Measurements from ENCODE around the gene ABTB2.

DNA sequence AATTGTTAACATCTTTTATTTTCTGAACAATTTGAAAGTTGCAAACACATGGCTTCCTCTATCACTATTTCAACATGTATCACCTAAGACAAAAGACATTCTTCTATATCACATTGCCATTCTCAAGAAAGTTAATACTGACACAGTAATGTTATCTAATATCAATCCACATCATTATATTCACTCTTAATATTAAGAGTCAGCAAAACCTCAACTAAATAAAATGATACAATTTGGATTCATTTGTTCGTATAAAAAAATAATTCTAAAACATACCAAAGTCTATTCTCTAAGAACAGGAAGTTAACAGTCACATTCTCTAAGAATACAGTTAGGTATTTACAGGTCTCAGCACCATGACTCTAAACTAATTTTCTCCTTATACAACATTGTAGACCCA lies 52.0 kb downstream of the ABTB2 start:
- TF ChIP-seq REST (IDR thresholded peaks at IDR 0.05; ENCODE audit: low read depth, low read length): no peak
- TF ChIP-seq CTCF (IDR thresholded peaks at IDR 0.05 in 2 of 3, conservative IDR thresholded peaks at IDR 0.05 in 1 of 3; ENCODE audit: control insufficient read depth in 2 of 3, extremely low read depth in 1 of 3, insufficient read depth in 1 of 3, low read depth in 3 of 3, low read length in 3 of 3): no peak
- TF ChIP-seq NKRF (conservative IDR thresholded peaks at IDR 0.05): no peak
- no peak for TF ChIP-seq CHD2 (IDR thresholded peaks at IDR 0.05; ENCODE audit: borderline replicate concordance, low read depth, low read length)
- TF ChIP-seq FOXM1 (IDR thresholded peaks at IDR 0.05; ENCODE audit: low read depth, low read length): no peak
- no peak for TF ChIP-seq POLR2A (IDR thresholded peaks at IDR 0.05; ENCODE audit: low read depth, low read length)
- no peak for TF ChIP-seq SMAD1 (IDR thresholded peaks at IDR 0.05; ENCODE audit: low read depth, partially characterized antibody)
- TF ChIP-seq HDAC2 (IDR thresholded peaks at IDR 0.05): no peak
- TF ChIP-seq ZNF274 (IDR thresholded peaks at IDR 0.05; ENCODE audit: insufficient read depth, insufficient read length): no peak
- TF ChIP-seq BHLHE40 (IDR thresholded peaks at IDR 0.05; ENCODE audit: borderline replicate concordance in 1 of 2, low read depth in 2 of 2, low read length in 1 of 2): no peak
- no peak for TF ChIP-seq HSF1 (IDR thresholded peaks at IDR 0.05; ENCODE audit: low read depth, low read length)
- TF ChIP-seq SP1 (IDR thresholded peaks at IDR 0.05; ENCODE audit: low read depth, low read length): no peak
